ENCODE results near the gene SRRM2.

The SRRM2 gene

DNA sequence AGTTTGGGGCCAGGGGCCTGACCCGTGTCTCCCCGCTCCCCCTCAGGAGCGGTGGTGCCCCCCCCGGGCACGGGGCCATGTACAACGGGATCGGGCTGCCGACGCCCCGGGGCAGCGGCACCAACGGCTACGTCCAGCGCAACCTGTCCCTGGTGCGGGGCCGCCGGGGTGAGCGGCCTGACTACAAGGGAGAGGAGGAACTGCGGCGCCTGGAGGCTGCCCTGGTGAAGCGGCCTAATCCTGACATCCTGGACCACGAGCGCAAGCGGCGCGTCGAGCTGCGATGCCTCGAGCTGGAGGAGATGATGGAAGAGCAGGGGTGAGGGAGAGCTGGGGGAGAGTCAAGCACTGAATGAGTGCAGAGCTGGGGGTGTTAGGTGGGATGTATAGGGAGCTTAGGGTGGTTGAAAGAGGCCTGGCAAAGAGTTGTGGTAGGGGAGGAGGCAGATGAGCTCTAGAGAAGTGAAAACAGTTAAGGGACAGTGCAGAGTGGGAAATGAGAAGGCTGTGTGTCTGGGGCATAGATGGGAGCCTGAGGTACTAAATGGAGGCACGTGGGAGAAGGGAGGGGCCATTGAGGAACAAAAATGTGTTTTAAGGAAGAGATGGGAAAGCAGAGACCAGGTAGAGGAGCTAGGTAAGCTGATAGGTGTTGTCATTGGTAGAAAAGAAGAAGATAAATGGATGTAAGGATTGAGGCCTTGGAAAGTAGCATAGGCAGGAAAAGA, 4.0 kb downstream of the SRRM2 start:
- no peak overlapping the region for H3K4me3 ChIP-seq (ENCODE audit: low read length)
- peaks cover 57% of the 10 kb centered on the region for H3K36me3 ChIP-seq (ENCODE audit: insufficient read depth, low read length)
- H3K9ac ChIP-seq (ENCODE audit: low read depth, low read length): no peak overlapping the region
- H3K9me3 ChIP-seq (replicated peaks; ENCODE audit: low read length): no peaks in the 10 kb centered on the region
- H3K4me1 ChIP-seq (ENCODE audit: control insufficient read depth, insufficient read depth, low read length): peaks cover 24% of the 10 kb centered on the region
- no peaks in the 10 kb centered on the region for H3K27me3 ChIP-seq (ENCODE audit: control insufficient read depth, insufficient read depth, low read length)
- H3K4me2 ChIP-seq (ENCODE audit: low read length): no peak overlapping the region

GRCh38 chr16:2757344-2757743, 4.9 kb downstream of the SRRM2 start:
- Histone ChIP-seq H3K4me3 (ENCODE audit: low read length) (no peak overlapping the region), H3K4me2 (ENCODE audit: low read length) (no peak overlapping the region), H3K9ac (ENCODE audit: low read depth, low read length) (no peak overlapping the region), H3K27me3 (ENCODE audit: control insufficient read depth, insufficient read depth, low read length) (no peaks in the 10 kb centered on the region), H3K4me1 (ENCODE audit: control insufficient read depth, insufficient read depth, low read length) (peaks cover 18% of the 10 kb centered on the region), H3K36me3 (ENCODE audit: insufficient read depth, low read length) (peaks cover 66% of the 10 kb centered on the region), H3K9me3 (replicated peaks; ENCODE audit: low read length) (no peaks in the 10 kb centered on the region)

- Histone ChIP-seq H3K9me3 (replicated peaks; ENCODE audit: low read length) (no peaks in the 10 kb centered on the region), H3K9ac (ENCODE audit: low read depth, low read length) (no peak overlapping the region), H3K36me3 (ENCODE audit: insufficient read depth, low read length) (peaks cover 99% of the 10 kb centered on the region), H3K4me1 (ENCODE audit: control insufficient read depth, insufficient read depth, low read length) (no peaks in the 10 kb centered on the region), H3K4me2 (ENCODE audit: low read length) (no peak overlapping the region), H3K27me3 (ENCODE audit: control insufficient read depth, insufficient read depth, low read length) (no peaks in the 10 kb centered on the region), H3K4me3 (ENCODE audit: low read length) (no peak overlapping the region)
These were observed 9.0 kb downstream of the SRRM2 start for GRCh38 chr16:2761472-2761871.

GRCh38 chr16:2761886-2762583, 9.6 kb downstream of the SRRM2 start:
- Histone ChIP-seq H3K9me3 (replicated peaks; ENCODE audit: low read length) (no peaks in the 10 kb centered on the region), H3K4me2 (ENCODE audit: low read length) (no peak overlapping the region), H3K27me3 (ENCODE audit: control insufficient read depth, insufficient read depth, low read length) (no peaks in the 10 kb centered on the region), H3K4me3 (ENCODE audit: low read length) (no peak overlapping the region), H3K9ac (ENCODE audit: low read depth, low read length) (no peak overlapping the region), H3K4me1 (ENCODE audit: control insufficient read depth, insufficient read depth, low read length) (peaks cover 5% of the 10 kb centered on the region), H3K36me3 (ENCODE audit: insufficient read depth, low read length) (peaks cover 99% of the 10 kb centered on the region)

DNA sequence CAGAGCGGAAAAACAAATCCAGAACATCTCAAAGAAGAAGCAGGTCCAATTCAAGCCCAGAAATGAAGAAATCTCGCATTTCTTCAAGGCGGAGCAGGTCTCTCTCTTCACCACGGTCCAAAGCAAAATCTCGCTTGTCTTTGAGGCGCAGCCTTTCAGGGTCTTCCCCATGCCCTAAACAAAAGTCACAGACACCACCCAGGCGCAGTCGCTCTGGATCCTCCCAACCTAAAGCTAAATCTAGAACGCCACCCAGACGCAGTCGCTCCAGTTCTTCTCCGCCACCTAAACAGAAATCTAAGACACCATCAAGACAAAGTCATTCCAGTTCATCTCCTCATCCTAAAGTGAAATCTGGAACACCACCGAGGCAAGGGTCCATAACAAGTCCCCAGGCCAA, 10.3 kb downstream of the SRRM2 start:
- Histone ChIP-seq H3K4me2 (ENCODE audit: low read length) (no peak overlapping the region), H3K27me3 (ENCODE audit: control insufficient read depth, insufficient read depth, low read length) (no peaks in the 10 kb centered on the region), H3K4me1 (ENCODE audit: control insufficient read depth, insufficient read depth, low read length) (peaks cover 12% of the 10 kb centered on the region), H3K4me3 (ENCODE audit: low read length) (no peak overlapping the region), H3K36me3 (ENCODE audit: insufficient read depth, low read length) (peaks cover 99% of the 10 kb centered on the region), H3K9ac (ENCODE audit: low read depth, low read length) (no peak overlapping the region), H3K9me3 (replicated peaks; ENCODE audit: low read length) (no peaks in the 10 kb centered on the region)

DNA sequence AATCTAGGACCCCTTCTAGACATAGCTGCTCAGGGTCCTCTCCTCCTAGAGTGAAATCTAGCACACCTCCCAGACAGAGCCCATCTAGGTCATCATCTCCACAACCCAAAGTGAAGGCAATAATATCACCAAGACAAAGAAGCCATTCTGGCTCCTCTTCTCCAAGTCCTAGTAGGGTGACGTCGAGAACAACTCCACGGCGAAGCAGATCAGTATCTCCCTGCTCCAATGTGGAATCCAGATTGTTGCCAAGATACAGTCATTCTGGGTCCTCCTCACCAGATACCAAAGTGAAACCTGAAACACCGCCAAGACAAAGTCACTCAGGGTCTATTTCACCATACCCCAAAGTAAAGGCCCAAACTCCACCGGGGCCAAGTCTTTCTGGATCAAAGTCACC, 10.7 kb downstream of the SRRM2 start:
- Histone ChIP-seq H3K4me3 (ENCODE audit: low read length) (no peak overlapping the region), H3K4me2 (ENCODE audit: low read length) (no peak overlapping the region), H3K9me3 (replicated peaks; ENCODE audit: low read length) (no peaks in the 10 kb centered on the region), H3K36me3 (ENCODE audit: insufficient read depth, low read length) (peaks cover 99% of the 10 kb centered on the region), H3K27me3 (ENCODE audit: control insufficient read depth, insufficient read depth, low read length) (no peaks in the 10 kb centered on the region), H3K9ac (ENCODE audit: low read depth, low read length) (no peak overlapping the region), H3K4me1 (ENCODE audit: control insufficient read depth, insufficient read depth, low read length) (peaks cover 17% of the 10 kb centered on the region)

- no peaks in the 10 kb centered on the region for H3K9me3 ChIP-seq (replicated peaks; ENCODE audit: low read length)
- H3K4me3 ChIP-seq (ENCODE audit: low read length): no peak overlapping the region
- no peak overlapping the region for H3K9ac ChIP-seq (ENCODE audit: low read depth, low read length)
- peaks cover 100% of the 10 kb centered on the region for H3K36me3 ChIP-seq (ENCODE audit: insufficient read depth, low read length)
- no peak overlapping the region for H3K4me2 ChIP-seq (ENCODE audit: low read length)
- peaks cover 32% of the 10 kb centered on the region for H3K4me1 ChIP-seq (ENCODE audit: control insufficient read depth, insufficient read depth, low read length)
- no peaks in the 10 kb centered on the region for H3K27me3 ChIP-seq (ENCODE audit: control insufficient read depth, insufficient read depth, low read length)
These were observed 12.3 kb downstream of the SRRM2 start for GRCh38 chr16:2764718-2765117.

DNA sequence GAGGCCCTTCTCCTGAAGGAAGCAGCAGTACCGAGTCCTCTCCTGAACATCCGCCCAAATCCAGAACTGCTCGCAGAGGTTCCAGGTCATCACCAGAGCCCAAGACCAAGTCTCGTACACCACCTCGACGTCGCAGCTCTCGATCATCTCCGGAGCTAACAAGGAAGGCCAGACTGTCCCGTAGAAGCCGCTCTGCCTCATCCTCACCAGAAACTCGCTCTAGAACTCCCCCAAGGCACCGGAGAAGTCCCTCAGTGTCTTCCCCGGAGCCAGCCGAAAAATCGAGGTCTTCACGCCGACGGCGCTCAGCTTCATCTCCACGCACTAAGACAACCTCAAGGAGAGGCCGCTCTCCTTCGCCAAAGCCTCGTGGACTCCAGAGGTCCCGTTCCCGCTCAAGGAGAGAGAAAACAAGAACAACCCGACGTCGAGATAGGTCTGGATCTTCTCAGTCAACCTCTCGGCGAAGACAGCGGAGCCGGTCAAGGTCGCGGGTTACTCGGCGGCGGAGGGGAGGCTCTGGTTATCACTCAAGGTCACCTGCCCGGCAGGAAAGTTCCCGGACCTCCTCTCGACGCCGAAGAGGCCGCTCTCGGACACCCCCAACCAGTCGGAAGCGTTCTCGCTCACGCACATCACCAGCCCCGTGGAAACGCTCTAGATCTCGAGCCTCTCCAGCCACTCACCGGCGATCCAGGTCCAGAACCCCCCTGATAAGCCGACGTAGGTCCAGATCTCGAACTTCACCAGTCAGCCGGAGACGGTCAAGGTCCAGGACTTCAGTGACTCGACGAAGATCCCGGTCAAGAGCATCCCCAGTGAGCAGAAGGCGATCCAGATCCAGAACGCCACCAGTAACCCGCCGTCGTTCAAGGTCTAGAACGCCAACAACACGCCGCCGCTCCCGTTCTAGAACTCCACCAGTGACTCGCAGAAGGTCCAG, 13.3 kb downstream of the SRRM2 start:
- H3K9ac ChIP-seq (ENCODE audit: low read depth, low read length): no peak overlapping the region
- H3K4me2 ChIP-seq (ENCODE audit: low read length): no peak overlapping the region
- no peaks in the 10 kb centered on the region for H3K9me3 ChIP-seq (replicated peaks; ENCODE audit: low read length)
- H3K4me3 ChIP-seq (ENCODE audit: low read length): no peak overlapping the region
- H3K4me1 ChIP-seq (ENCODE audit: control insufficient read depth, insufficient read depth, low read length): peaks cover 42% of the 10 kb centered on the region
- no peaks in the 10 kb centered on the region for H3K27me3 ChIP-seq (ENCODE audit: control insufficient read depth, insufficient read depth, low read length)
- peaks cover 100% of the 10 kb centered on the region for H3K36me3 ChIP-seq (ENCODE audit: insufficient read depth, low read length)

GRCh38 chr16:2766430-2767139, 14.1 kb downstream of the SRRM2 start:
- Histone ChIP-seq H3K36me3 (ENCODE audit: insufficient read depth, low read length) (peaks cover 99% of the 10 kb centered on the region), H3K4me3 (ENCODE audit: low read length) (no peak overlapping the region), H3K27me3 (ENCODE audit: control insufficient read depth, insufficient read depth, low read length) (no peaks in the 10 kb centered on the region), H3K9me3 (replicated peaks; ENCODE audit: low read length) (no peaks in the 10 kb centered on the region), H3K4me2 (ENCODE audit: low read length) (no peak overlapping the region), H3K9ac (ENCODE audit: low read depth, low read length) (no peak overlapping the region), H3K4me1 (ENCODE audit: control insufficient read depth, insufficient read depth, low read length) (peaks cover 47% of the 10 kb centered on the region)

GRCh38 chr16:2767140-2767731, 14.8 kb downstream of the SRRM2 start:
- no peaks in the 10 kb centered on the region for H3K9me3 ChIP-seq (replicated peaks; ENCODE audit: low read length)
- H3K9ac ChIP-seq (ENCODE audit: low read depth, low read length): no peak overlapping the region
- H3K36me3 ChIP-seq (ENCODE audit: insufficient read depth, low read length): peaks cover 99% of the 10 kb centered on the region
- H3K4me1 ChIP-seq (ENCODE audit: control insufficient read depth, insufficient read depth, low read length): peaks cover 47% of the 10 kb centered on the region
- no peaks in the 10 kb centered on the region for H3K27me3 ChIP-seq (ENCODE audit: control insufficient read depth, insufficient read depth, low read length)
- peak overlapping the region; percentile 17 for H3K4me2 ChIP-seq (ENCODE audit: low read length)
- no peak overlapping the region for H3K4me3 ChIP-seq (ENCODE audit: low read length)
